ENCODE measurements around the gene ARL15. TPM values are rescaled to one million over a fixed set of nuclear protein-coding genes. Genes with fewer than 3 reads are reported as not detected.
"Not testable (repeated sequence)": the region's sequence is repeated elsewhere in the genome, so short reads cannot be mapped to it uniquely, and the experiment has no call there.

The ARL15 gene
- 6.0 and 6.8 TPM in 2 replicates for total RNA-seq

DNA sequence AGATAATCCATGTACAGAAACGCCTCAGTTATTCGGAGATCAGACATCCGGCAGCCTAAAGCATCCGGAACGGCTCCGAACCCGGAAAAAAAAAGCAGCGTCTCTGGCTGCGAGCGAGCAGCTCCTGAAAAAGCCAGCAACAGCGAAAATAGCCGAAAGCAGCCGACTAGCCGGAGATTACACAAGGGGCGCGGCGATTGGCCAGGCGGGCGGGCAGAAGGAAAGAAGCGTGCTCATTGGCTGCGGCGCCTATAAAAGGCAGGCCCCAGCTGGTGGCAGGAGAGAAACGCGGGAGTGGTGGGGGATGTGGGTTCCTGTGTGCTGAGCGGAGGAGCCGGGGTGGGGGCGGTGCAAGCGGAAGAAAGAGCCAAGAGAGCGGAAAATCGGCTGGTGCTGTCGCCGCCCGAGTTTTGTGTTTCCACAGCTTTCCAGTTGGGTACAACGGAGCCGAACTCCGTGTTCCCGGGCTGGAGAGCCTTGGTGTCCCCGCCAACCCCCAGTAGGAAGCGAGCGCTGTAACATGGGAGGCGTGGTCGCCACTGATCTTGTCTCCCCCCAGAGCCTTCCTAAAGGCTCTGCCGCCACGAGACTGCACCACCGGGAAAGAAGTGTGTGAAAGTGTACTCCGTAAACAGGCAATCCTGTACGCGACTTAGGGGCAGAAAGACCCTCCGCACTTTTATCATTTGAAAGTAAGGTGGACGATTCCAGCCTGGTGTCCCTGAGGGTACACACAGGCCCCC, at the start of gene ARL15:
ARL15 (minus strand) TSS at position 141 of the 743 bp plus-strand sequence.
- Mint-ChIP-seq H3K4me3 (ENCODE audit: low read depth) (peak within 1 kb of the TSS; percentile 83), H3K36me3 (ENCODE audit: low read depth) (no peaks in the 10 kb centered on the region), H3K27ac (peak within 1 kb of the TSS; percentile 73), H3K4me1 (ENCODE audit: low read depth) (peaks cover 21% of the 10 kb centered on the region), H3K9me3 (no peaks in the 10 kb centered on the region), H3K27me3 (ENCODE audit: low read depth) (peaks cover 25% of the 10 kb centered on the region)
- peak; percentile 98 for DNase-seq (ENCODE audit: low spot score)
- intact Hi-C loops (cut with micrococcal nuclease) = loop anchor here (2.0 to 5.0 kb wide), 6 partner anchors 68 to 922 kb away; partner anchors contain the start of genes CCNO and FST

DNA sequence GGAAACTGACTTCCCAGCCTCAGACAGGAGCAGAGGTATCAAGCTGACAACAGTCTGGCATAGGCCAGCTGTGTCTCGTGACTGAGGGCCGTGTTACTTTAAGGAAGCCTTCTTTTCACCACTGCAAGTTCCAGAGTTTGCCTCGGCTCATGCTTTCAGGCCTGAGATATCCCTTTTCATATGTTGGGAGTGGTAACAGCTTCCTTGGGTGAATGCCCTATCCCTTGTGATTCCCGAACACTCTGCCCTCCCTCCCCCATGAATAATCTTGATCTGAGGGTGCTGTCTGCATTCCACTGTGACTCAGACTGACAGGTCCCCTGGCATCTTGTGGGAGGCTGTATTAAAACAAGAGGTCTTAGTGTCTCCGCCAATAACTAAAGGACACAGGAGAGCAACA, 49.7 kb upstream of the ARL15 start:
- Mint-ChIP-seq H3K27ac (no peak overlapping the region), H3K36me3 (ENCODE audit: low read depth) (no peaks in the 10 kb centered on the region), H3K4me1 (ENCODE audit: low read depth) (no peaks in the 10 kb centered on the region), H3K27me3 (ENCODE audit: low read depth) (peaks cover 4% of the 10 kb centered on the region), H3K9me3 (peaks cover 5% of the 10 kb centered on the region), H3K4me3 (ENCODE audit: low read depth) (no peak overlapping the region)
- intact Hi-C loops (cut with micrococcal nuclease) = no loop called here
- DNase-seq (ENCODE audit: low spot score) = no peak

DNA sequence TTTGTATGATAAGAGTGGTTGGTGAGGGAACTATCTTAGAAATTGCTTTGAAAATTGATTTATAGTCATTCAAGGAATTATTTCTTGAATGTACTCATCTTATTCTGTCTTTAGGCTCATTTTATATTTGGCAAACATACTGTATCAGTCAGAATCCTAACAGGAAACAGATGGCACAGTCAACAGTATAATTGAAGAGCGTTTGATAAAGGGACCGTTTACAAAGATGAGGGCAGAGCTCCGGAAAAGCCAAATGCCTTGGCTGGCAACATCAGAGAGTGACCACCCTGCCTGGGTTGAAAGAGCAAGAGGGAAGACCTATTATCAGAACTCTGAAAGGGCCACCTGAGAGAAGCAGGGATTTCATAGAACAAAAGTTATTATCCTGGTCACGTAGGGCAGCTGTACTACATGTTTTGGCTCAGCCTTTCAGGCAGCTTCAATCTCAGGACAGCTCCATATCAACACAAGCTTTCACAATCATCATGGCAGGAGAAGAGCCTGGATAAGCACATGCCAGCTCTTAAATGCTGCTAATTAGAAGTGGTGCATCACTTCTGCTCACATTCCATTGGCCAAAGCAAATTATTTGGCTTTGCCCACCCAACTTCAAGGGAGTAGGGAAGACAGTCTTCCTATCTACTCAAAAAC, 47.2 kb upstream of the ARL15 start:
- intact Hi-C loops (cut with micrococcal nuclease) = no loop called here
- H3K9me3 Mint-ChIP-seq = peaks cover 20% of the 10 kb centered on the region
- H3K4me3 Mint-ChIP-seq (ENCODE audit: low read depth) = no peak overlapping the region
- H3K4me1 Mint-ChIP-seq (ENCODE audit: low read depth) = no peaks in the 10 kb centered on the region
- H3K36me3 Mint-ChIP-seq (ENCODE audit: low read depth) = no peaks in the 10 kb centered on the region
- H3K27me3 Mint-ChIP-seq (ENCODE audit: low read depth) = no peaks in the 10 kb centered on the region
- no peak for DNase-seq (ENCODE audit: low spot score)
- H3K27ac Mint-ChIP-seq = no peak overlapping the region

DNA sequence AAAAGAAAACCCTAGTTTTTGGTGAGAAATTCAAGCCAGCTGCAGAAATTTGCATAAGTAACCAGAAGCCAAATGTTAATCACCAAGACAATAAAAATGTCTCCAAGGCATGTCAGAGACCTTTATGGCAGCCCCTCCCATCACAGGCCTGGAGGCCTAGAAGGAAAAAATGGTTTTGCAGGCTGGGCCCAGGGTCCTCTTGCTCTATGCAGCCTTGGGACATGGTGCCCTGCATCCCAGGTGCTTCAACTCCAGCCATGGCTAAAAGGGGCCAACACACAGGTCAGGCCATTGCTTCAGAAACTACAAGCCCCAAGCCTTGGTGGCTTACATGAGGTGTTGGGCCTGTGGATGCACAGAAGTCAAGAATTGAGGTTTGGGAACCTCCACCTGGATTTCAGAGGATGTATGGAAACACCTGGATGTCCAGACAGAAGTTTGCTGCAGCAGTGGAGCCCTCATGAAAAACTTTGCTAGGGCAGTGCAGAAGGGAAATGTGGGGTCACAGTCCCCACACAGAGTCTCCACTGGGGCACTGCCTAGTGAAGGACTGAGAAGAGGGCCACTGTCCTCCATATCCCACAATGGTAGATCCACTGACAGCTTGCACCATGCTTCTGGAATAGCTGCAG, 43.7 kb upstream of the ARL15 start:
- H3K36me3 Mint-ChIP-seq (ENCODE audit: low read depth); DNase-seq (ENCODE audit: low spot score); H3K27ac Mint-ChIP-seq; H3K4me1 Mint-ChIP-seq (ENCODE audit: low read depth); intact Hi-C loops (cut with micrococcal nuclease); H3K4me3 Mint-ChIP-seq (ENCODE audit: low read depth); H3K27me3 Mint-ChIP-seq (ENCODE audit: low read depth): not testable (repeated sequence)
- H3K9me3 Mint-ChIP-seq = peaks cover 20% of the 10 kb centered on the region

DNA sequence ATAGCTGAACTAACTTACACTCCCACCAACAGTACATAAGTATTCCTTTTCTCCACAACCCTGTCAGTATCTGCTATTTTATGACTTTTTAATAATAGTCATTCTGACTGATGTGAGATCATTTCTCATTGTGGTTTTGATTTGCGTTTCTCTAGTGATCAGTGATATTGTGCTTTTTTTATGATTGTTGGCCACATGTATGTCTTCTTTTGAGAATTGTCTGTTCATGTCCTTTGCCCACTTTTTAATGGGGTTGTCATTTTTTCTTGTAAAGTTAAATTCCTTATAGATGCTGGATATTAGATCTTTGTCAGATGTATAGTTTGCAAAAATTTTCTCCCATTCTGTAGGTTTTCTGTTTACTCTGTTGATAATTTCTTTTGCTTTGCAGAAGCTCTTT, 42.2 kb upstream of the ARL15 start:
- H3K27ac Mint-ChIP-seq; H3K27me3 Mint-ChIP-seq (ENCODE audit: low read depth); H3K4me1 Mint-ChIP-seq (ENCODE audit: low read depth); intact Hi-C loops (cut with micrococcal nuclease); H3K4me3 Mint-ChIP-seq (ENCODE audit: low read depth); H3K36me3 Mint-ChIP-seq (ENCODE audit: low read depth); DNase-seq (ENCODE audit: low spot score): not testable (repeated sequence)
- peaks cover 22% of the 10 kb centered on the region for H3K9me3 Mint-ChIP-seq

DNA sequence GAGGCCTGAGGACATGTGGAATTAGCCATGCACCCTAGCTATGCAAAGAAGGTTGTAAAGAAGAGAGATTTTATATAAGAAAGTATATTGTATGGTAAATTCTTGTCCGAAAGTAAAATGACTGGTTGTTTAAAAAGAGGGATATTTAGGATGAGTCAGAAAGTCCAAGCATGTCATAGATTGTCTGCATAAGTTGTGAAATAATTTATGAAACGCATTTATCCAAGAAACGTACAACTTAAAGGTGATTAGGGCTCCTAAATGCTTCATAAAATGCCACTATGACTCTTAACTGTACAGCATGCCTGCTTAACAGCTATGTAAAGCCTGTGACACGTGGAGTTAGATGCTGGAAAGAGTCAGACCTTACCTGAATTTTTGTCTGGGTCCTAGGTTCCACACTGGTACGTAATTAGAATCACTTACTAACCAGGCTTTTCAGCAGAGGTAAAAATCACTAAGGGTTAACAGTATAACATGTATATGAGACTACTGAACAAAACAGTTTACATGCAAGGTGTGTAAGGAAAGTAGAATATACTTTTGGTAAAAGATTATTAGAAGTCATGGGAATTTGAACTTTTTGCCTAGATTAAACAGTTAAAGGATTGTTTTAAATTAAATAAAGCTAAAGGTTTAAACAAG, 37.0 kb upstream of the ARL15 start:
- Mint-ChIP-seq H3K36me3 (ENCODE audit: low read depth) (no peaks in the 10 kb centered on the region), H3K4me1 (ENCODE audit: low read depth) (no peaks in the 10 kb centered on the region), H3K4me3 (ENCODE audit: low read depth) (no peak overlapping the region), H3K9me3 (peaks cover 19% of the 10 kb centered on the region), H3K27ac (no peak overlapping the region), H3K27me3 (ENCODE audit: low read depth) (no peaks in the 10 kb centered on the region)
- DNase-seq (ENCODE audit: low spot score) = no peak
- intact Hi-C loops (cut with micrococcal nuclease) = no loop called here

DNA sequence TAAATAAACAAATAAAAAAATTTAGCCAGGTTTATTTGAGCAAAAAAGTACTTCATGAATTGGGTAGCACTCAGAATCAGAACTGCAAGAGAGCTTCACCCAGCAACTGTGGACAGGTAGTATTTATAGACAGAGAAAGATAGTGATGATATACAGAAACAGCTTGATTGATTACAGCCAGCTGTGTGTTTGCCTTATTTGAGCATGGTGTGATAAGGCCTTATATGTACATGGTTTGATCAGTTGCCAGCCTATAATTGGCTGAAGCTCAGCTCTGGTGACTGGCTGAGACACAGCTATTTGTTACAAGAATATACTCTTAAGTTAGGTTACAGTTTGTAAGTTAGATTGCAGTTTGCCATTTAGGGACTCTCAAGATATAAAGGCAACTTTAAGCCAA, 34.3 kb upstream of the ARL15 start:
- H3K27me3 Mint-ChIP-seq (ENCODE audit: low read depth) = peaks cover 2% of the 10 kb centered on the region
- DNase-seq (ENCODE audit: low spot score) = no peak
- intact Hi-C loops (cut with micrococcal nuclease) = no loop called here
- H3K27ac Mint-ChIP-seq = no peak overlapping the region
- H3K36me3 Mint-ChIP-seq (ENCODE audit: low read depth) = no peaks in the 10 kb centered on the region
- peaks cover 19% of the 10 kb centered on the region for H3K9me3 Mint-ChIP-seq
- no peaks in the 10 kb centered on the region for H3K4me1 Mint-ChIP-seq (ENCODE audit: low read depth)
- H3K4me3 Mint-ChIP-seq (ENCODE audit: low read depth) = no peak overlapping the region

DNA sequence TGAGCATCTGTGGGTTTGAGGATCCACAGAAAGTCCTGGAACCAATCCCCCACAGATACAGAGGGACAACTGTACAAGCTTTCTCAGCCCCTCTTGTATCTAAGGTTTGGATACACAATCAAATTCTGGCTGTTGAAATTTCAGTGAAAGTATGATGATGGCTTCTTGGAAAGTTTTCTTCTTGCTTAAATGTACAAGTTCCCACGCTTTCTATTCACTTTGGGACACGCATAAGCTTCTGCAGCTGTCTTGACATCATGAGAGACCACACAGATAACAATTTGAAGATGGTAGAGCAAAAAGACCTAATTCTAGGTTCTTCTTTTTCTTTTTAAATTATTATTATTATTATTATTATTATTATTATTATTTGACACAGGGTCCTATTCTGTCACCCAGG, 31.6 kb upstream of the ARL15 start:
- Mint-ChIP-seq H3K36me3 (ENCODE audit: low read depth) (no peaks in the 10 kb centered on the region), H3K27ac (no peak overlapping the region), H3K4me3 (ENCODE audit: low read depth) (no peak overlapping the region), H3K27me3 (ENCODE audit: low read depth) (peaks cover 5% of the 10 kb centered on the region), H3K9me3 (peaks cover 11% of the 10 kb centered on the region), H3K4me1 (ENCODE audit: low read depth) (no peaks in the 10 kb centered on the region)
- DNase-seq (ENCODE audit: low spot score) = no peak
- intact Hi-C loops (cut with micrococcal nuclease) = no loop called here

DNA sequence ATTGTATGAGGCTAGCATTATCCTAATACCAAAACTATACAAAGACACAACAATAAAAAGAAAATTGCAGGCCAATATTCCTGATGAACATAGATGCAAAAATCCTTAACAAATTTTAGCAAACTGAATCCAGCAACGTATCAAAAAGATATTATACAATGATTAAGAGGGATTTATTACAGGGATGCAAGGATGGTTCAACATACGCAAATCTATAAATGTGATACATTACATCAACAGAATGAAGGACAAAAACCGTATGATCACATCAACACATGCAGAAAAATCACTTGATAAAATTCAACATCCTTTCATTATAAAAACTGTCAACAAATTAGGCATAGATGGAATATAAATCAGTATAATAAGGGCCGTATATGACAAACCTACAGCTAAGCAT, 27.1 kb upstream of the ARL15 start:
- Mint-ChIP-seq H3K27ac (no peak overlapping the region), H3K36me3 (ENCODE audit: low read depth) (no peaks in the 10 kb centered on the region), H3K9me3 (peaks cover 16% of the 10 kb centered on the region), H3K27me3 (ENCODE audit: low read depth) (peaks cover 7% of the 10 kb centered on the region), H3K4me1 (ENCODE audit: low read depth) (no peaks in the 10 kb centered on the region), H3K4me3 (ENCODE audit: low read depth) (no peak overlapping the region)
- intact Hi-C loops (cut with micrococcal nuclease) = no loop called here
- DNase-seq (ENCODE audit: low spot score) = no peak

DNA sequence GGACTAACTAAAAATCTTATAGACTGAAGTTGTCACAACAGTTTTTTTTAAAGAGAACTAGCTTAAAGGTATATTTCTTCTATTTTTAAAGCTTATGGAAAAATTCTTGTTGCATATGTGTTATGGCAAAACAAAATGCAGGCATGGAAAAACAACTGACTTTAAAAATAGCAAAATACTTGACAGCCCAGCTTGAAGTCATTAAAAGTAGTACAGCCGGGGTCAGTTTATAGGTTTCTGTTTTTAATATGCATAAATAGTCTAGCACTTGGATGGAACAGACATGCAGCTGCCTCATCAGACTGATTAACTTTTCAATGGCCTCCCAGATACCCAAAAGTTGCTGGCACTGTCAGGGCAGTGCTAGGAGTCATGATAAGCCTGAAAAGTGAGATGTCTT, 22.3 kb upstream of the ARL15 start:
- H3K4me1 Mint-ChIP-seq (ENCODE audit: low read depth) = no peaks in the 10 kb centered on the region
- H3K36me3 Mint-ChIP-seq (ENCODE audit: low read depth) = no peaks in the 10 kb centered on the region
- H3K4me3 Mint-ChIP-seq (ENCODE audit: low read depth) = no peak overlapping the region
- H3K9me3 Mint-ChIP-seq = peaks cover 16% of the 10 kb centered on the region
- H3K27ac Mint-ChIP-seq = no peak overlapping the region
- intact Hi-C loops (cut with micrococcal nuclease) = no loop called here
- H3K27me3 Mint-ChIP-seq (ENCODE audit: low read depth) = peaks cover 5% of the 10 kb centered on the region
- no peak for DNase-seq (ENCODE audit: low spot score)

DNA sequence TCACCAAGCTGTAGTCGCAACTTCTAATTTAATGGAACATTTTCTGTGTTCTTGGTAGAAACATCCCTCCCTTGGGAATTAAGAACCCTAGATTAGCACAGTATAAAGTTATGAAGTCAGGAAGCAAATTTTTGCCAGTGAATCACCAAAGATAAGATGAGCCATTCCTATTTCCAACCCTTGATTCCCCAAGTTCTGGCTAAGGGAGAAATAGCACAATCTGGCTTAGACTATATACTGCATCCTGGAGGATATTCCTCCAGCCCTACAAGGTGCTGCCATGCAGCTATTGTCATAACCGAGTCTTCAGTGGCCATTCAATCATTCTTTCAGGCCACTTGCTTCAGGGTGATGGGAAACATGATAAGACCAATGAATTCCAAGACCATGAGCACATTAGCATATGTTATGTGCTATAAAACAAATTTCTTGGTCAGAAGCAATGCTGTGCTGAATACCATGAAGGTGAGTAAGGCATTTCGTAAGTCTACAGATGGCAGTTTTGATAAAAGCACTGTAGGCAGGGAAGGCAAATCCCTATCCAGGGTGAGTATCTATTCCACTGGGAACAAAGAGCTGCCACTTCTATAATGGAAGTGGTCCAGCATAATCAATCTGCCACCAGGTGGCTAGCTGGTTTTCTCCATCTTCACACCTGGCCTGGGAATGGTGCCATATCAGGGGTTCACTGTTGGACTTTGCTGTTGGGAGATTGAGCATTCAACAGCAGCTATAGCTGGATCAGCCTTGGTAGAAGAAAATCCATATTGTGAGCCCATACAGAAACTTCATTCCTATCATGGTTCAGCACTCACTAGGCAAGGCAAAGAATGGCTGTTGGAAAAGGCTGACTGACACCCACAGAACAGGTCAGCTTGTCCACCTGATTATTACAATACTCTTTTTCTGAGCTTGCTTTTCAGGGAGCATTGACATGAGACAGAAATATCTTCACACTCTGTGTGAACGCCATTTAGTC, 19.6 kb upstream of the ARL15 start:
- H3K9me3 Mint-ChIP-seq = peaks cover 6% of the 10 kb centered on the region
- H3K36me3 Mint-ChIP-seq (ENCODE audit: low read depth) = no peaks in the 10 kb centered on the region
- no peak for DNase-seq (ENCODE audit: low spot score)
- peaks cover 7% of the 10 kb centered on the region for H3K27me3 Mint-ChIP-seq (ENCODE audit: low read depth)
- H3K4me3 Mint-ChIP-seq (ENCODE audit: low read depth) = no peak overlapping the region
- H3K27ac Mint-ChIP-seq = no peak overlapping the region
- intact Hi-C loops (cut with micrococcal nuclease) = no loop called here
- peaks cover 6% of the 10 kb centered on the region for H3K4me1 Mint-ChIP-seq (ENCODE audit: low read depth)

DNA sequence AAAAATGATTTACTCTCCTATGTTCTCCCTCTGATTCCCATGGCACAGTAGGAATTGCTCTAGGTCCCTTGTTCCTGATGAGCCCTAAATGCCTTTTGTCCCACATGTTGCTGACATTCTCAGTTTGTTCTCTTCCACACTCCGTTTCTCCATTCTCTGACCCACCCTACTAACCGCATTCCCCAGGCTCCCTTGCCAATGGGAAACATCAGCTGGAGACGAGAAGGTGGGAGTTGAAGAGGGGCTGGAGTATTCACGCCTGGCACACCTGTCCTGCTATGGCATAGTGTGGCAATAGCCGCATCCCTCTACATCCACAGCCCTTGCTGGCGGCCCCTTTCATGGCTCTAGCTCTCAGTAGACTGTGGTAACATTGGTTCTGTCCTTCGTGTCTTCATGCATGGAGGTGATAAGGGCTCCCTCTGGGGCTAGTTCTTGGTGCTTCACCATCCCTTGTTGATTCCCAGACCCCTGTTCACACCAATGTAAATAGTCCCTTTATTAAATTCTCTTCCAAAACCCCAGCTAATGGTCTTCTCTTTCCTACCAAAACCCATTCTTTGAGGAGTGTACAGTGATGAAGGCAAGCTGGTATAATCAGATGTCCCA, 16.4 kb upstream of the ARL15 start:
- H3K4me1 Mint-ChIP-seq (ENCODE audit: low read depth) = peaks cover 6% of the 10 kb centered on the region

More for the DNA sequence above, 16.4 kb upstream of the ARL15 start:
- no peak overlapping the region for H3K27ac Mint-ChIP-seq
- H3K9me3 Mint-ChIP-seq = no peaks in the 10 kb centered on the region
- H3K4me3 Mint-ChIP-seq (ENCODE audit: low read depth) = no peak overlapping the region
- DNase-seq (ENCODE audit: low spot score) = no peak
- H3K36me3 Mint-ChIP-seq (ENCODE audit: low read depth) = no peaks in the 10 kb centered on the region
- H3K27me3 Mint-ChIP-seq (ENCODE audit: low read depth) = peaks cover 10% of the 10 kb centered on the region
- intact Hi-C loops (cut with micrococcal nuclease) = no loop called here

Data from activated T-helper 2 cell treated with anti-CD3 and anti-CD28 coated beads, Interferon-gamma antibody, Interleukin-2, Interleukin-4, amounts not matched to agents 10 μg/mL and 5 μg/mL and 100 μg/mL, durations not matched to agents 14 hours and 24 hours and 36 hours (primary cell).